ENCODE measurements around the gene UST.

- TF ChIP-seq CTCF (IDR thresholded peaks at IDR 0.05) (no peak), POLR2A (IDR thresholded peaks at IDR 0.05) (no peak)
These were observed 19.7 kb upstream of the UST start for GRCh38 chr6:148727104-148727503.

All from esophagus squamous epithelium (tissue), 4 donors.